ENCODE data around the gene AZI2.

AZI2 gene, protein sequence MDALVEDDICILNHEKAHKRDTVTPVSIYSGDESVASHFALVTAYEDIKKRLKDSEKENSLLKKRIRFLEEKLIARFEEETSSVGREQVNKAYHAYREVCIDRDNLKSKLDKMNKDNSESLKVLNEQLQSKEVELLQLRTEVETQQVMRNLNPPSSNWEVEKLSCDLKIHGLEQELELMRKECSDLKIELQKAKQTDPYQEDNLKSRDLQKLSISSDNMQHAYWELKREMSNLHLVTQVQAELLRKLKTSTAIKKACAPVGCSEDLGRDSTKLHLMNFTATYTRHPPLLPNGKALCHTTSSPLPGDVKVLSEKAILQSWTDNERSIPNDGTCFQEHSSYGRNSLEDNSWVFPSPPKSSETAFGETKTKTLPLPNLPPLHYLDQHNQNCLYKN

DNA sequence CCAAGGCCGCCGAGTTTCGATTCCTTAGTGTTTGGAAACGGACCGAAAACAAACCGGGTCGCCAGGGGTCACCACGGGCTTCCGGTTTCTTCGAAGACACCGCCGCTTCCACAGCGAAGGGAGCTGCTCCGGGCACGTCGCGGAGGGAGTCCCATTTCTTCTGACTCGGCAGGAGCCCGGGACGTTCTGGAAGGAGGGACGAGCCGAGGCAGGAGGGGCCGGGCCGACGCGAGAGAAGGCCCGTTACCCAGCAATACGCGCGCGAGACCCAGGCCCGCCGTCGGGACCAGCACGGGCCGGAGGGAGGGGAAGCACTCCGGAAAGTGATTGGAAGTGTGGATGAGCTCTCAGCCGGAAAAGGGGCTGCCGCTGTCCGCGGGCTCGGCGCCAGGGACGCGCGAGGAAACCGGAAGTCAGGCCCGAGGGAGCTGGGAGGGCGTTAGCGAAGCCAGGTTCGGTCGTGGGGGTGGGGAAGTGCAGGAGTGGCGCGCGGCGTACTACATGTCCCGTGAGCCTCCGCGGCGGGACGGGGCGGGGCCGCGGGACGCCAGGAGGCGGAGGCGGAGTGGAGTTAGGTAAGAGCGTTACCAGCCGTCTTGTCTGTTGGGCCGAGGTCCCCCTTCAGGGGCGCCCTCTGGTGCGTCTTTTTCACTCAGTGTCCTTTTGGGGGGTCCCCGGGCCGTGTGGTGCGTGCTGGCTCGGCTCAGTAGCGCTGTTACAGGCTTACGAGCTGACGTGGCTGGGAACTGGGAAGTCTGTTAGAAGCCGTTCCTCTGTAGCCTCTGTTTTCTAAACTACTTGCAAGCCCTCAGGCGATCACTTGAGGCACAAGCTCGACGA lies at the start of gene AZI2, which contains the start of gene ZCWPW2:
Gene AZI2, minus strand, starts transcription at position 196 of the 840 bp plus-strand sequence. CDS start 8,207 bp downstream, outside the sequence.
Gene ZCWPW2, plus strand, starts transcription at position 93 of the 840 bp plus-strand sequence. CDS start 64,348 bp downstream, outside the sequence.
- DNase-seq = peak; percentile 82

DNA sequence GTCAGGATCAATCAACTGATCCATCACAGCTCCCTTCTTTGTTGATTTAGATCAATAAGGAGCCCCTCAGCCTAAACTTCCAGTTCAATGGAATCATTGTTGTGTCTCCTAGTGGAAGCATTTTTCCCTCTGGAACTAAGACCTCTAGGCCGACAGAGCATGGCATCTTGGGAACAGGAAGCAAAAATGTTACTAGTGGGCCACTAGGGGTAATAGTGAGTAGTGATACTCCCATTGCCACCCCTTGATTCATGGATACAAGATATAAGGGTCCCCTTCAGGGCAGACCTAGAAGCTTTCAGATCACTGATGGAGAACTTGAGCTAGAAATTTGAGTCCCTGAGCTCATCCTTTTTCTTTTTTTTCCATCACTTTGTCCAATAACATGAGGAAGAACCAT lies 40.4 kb upstream of the AZI2 start:
- DNase-seq = no peak

DNA sequence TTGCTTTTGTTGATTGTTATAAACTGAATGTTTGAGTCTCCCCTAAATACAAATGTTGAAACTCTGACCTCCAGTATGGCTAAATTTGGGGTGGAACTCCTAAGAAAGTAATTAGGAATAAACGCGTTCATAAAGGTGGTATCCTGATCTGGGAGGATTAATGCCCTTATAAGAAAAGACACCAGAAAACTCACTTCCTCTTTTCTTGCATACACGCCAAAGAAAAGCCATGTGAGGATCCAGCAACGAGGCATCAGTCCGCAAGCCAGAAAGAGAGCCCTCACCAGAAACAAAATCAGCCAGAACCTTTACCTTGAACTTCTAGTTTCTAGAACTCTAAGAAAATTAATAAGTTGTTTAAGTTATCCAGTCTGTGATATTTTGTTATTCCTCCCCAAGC lies 37.4 kb upstream of the AZI2 start:
- no peak for DNase-seq

DNA sequence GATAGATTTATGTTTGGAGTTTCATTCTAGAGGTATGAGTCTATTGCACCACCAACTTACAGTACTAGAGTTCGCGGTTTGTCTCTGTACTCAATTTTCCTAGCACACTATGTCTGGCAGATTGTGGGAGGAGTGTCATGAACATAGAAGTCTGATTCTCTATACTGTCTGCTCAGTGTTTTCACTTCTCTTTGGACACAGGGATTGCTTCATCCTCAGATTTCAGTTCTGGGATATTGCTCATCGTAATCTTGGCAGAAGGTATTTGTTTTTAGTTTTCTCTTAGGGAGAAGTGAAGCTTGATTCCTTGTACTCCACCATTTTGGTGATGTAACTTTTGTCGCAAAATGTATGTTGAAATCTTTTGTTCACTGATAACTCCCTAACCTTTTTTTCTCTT lies 27.8 kb upstream of the AZI2 start:
- no peak for DNase-seq

DNA sequence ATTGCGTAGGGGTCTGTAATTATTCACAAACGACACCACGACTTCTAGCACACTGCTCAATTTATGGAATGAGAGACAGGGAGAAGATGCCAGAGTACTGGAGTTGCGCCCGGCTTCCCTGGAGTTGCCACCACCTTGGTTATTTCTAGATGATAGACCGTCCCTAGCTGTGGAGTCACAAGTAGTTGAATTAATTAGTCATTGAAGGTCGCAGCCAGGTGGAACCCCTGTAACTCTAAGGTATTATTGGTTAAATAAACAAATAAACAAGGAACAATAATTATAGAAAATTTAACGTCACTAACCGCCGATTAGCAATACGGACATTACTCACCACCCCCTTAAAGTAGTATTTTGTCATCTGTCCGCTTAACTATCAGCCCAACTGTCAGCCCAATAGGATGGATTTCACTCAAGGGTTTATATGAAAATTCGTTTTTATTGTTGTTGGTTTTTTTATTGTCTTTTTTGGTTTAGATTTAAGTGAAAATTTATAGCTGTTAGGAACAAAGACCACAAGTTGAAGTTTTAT lies 911 bp upstream of the AZI2 start:
- DNase-seq = no peak

DNA sequence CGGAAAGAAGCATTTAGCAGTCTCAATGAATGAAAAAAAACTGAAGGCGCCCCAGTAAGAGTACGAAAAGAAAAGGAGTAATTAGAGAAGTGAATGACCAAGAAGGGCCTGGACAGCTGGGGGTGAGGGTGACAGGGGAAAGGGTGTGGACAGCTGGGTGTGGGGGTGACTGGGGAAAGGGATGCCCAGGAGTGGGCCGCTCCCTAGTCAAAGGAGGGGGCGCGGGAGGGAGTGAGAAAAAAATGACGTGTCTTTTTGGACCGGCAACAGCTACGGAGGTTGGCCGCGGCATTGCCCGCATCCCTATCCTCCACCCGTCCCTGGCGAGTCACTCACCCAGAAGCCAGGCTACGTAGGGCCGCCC lies 377 bp downstream of the AZI2 start:
- DNase-seq = no peak

DNA sequence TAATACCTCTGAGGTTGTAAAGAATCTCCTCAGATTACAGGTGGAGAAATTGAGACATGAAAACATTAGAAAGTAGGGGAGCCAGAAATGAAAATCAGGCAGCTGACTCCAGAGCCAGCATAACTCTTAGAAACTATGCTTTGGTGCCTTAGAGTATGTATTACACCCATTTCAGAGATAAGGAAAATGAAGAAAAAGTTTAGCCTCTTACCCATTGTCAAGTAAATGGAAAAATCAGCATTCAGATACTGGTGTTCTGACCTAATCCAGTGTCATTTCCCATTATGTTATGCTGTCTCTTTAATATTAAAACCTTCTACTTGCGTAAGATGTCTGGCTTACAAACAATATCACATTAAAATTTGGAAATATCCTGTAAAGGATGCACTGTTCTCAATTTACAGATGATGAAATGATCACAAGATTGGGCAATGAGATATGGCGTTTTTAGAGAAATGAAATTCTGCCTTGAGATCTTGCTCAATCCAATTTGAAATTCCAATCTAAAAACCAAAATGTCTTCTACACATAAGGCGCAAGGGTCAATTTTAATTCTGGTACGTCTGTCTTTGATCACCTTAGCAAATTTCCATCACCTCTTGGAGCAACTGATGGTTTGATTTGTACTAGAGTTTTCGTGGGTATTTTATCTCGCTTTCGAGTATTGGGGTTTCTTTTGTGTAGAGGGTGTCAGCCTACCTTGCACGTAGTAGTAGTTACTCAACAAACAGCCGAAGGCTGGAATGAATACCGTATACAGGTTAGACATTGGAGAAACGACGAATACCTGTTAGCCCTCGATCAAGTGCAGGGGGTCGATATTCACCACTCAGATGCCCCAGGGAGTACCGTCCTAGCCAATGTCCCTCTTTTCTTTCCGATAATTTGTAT lies 1.0 kb downstream of the AZI2 start:
- DNase-seq = no peak

DNA sequence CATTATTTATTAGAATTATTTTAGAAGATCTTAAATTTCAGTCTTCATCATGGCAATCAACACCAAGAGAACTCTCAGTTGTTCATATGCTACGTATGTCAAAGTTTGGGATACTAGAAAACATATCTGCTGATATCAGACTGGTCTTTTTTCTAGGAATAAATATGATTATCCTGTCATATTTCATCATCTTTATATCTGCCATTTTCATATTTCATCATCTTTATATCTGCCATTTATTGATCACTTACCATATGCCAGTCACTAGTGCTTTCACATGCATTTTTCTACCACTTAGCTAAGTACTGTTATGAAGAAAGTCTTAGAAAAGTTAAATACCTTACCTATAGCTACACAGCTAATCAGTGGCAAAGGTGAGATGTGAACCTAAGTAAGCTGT lies 2.9 kb downstream of the AZI2 start:
- no peak for DNase-seq

DNA sequence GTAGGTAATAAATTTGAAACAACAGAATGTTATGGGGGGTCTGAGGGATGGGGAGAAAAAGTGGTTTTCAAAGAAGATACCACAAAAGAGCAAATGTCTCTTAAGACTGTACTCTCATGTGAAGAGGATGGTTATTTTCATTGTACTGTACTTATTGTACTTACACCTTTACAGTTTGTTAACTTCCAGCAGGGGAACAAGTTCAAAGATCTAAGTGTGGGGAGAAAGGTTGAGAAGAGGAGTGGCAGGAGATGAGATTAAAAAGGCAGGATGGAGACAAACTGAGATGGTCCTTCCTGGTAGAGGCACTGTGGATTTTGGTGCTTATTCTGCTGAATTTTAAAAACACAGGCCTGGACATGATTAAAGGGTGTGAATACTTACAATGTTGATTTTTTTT lies 5.5 kb downstream of the AZI2 start:
- no peak for DNase-seq

DNA sequence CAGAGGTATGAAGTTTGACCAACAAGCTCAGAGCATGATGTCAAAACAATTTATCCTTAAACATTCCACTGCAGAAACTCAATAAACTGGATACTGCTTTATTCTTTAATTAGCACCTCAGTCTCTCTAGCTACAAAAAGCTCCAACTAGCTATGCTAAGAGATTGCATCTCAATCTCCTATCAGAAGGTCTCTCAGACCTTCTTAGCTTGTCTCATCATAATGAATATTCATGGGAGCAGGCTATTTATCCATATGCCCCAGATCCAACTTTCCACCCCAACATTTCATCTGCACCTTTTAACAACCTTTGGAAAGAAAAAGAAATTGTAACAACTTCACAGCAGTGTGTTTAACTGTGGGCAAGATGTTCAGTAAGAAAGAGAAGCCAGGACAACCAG lies 11.4 kb downstream of the AZI2 start:
- DNase-seq = no peak

DNA sequence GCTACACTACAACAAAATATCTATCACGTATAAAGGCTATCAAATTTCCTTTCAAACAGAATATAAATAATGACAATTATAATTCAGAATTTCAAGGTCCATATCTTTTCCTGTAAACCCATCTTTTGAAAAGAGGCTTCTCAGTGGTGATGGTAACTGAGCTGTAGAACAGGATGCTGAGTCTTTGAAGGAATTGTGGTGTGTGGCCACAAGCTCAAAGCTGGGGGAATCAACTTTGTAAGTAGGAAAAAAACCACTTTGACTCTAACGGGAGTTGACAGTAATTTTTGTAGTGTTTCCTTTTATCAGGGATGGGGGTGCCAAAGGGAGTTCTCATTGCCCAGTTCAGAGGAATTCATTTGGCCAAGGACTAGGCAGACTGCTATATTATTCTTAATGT lies 13.4 kb downstream of the AZI2 start:
- DNase-seq = no peak

DNA sequence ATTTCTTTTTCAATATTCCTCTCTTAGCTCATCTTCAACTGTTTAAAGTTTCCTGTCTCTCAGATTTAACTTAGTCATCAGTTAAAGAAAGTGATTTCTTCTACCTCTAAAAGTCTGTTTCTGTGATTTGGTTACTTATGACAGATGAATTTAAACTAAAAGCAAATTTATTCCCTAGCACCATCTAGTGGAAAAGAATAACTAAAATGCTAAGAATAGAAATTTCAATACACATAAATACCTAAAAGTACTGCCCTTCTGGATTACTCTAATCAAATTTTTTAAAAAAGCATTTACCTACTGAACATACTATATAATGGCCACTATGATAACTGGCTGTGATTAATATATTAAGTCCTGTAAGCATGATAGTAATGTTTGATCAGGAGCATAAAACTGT lies 14.1 kb downstream of the AZI2 start:
- no peak for DNase-seq

DNA sequence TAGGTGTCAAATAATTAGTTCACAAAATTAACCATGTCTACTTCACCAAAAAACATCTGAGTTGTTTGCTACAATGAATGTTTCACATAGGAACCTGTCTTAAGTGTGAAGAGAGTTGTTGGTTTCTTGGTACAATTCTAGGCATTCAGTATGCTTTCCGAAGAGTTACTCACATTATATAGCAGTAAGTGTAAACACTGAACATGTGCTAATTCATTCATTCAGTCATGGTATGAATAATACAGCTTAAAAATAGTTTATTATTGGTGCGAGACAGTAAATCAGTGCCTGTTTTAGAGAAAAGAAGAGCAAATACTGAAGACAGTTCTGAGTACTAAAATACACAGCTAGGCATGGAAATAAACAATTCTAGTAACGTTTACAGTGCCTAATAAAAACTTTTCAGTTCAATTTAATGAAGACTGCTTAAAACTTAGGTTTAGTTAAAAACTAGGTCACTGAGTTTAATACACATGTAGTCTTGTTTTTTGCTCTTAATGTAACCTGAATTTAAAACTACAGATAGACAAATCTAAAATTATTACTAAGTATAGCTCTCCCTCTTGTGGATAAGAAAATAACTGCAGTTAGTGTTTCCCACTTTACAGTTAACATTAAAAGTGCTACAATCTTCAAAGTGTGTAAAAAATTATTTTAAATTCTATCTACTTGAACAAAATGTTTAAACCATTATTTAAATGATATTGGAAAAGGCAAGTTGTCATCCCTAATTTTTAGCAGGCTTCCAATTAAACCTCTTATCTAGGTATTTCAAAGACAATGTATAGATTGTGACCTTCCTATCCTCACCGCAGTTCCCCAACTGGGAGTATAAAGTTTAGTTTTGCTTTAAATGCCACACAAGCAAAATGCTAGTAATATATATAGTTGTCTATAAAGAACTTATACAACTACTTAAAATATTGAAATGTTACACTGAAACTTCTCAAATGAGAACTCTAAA lies 20.2 kb downstream of the AZI2 start:
- DNase-seq = no peak

DNA sequence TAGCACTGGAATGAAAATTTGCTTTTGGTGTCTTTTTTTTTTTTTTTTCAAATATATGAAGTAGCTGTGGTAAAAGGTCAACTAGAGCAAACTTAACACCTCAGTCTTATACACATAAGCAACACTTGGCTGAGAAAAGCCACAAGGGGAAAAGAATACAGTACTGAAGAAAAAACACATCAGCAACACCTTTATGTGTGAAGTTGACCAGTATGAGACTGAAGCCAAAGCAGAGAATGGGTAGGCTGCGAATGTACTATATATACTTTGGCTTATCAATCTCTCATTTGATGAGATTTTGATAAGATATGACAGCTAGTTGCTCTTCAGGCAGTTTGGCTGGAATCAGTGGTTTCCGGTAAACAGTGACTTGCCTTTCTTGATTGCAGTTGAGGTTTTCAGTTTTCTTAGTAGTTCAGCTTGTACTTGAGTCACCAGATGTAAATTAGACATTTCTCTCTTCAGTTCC lies 22.1 kb downstream of the AZI2 start:
- no peak for DNase-seq

DNA sequence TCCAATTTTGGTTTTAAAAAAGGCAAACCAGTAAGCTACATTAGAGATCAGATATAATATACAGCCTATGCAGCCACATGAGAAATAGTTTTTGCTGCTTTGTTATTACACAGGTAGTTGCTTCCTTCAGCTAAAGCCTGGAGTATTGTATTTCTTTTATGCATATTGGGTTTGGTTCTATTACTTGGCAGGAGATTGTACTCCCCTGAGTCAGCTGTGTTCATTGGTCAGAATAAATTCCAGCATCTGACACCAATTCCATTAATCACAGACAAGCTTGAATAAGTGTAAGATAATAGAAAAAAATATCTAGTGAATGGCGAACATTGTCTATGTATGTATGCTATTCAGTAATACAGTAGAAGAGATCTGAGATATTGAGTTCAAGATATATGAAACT lies 26.2 kb downstream of the AZI2 start:
- DNase-seq = no peak

DNA sequence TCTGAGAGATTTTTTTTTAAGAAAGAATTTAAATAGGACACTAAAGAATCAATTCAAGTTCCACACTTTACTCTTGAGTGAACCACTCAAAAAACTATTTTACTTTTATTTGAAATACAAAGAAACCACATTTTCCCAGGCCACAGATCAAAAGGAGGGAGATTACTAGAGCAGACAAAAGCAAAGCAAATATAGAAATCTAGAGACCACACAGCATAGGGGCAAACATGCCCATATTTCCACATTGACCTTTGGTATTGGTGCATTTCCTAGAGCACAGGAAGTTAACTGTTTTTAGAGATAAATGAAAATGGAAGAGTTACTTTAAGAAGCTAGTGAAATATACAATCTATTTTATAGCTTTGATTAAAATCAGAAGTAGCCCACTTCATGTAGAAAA lies 27.6 kb downstream of the AZI2 start:
- DNase-seq = no peak

DNA sequence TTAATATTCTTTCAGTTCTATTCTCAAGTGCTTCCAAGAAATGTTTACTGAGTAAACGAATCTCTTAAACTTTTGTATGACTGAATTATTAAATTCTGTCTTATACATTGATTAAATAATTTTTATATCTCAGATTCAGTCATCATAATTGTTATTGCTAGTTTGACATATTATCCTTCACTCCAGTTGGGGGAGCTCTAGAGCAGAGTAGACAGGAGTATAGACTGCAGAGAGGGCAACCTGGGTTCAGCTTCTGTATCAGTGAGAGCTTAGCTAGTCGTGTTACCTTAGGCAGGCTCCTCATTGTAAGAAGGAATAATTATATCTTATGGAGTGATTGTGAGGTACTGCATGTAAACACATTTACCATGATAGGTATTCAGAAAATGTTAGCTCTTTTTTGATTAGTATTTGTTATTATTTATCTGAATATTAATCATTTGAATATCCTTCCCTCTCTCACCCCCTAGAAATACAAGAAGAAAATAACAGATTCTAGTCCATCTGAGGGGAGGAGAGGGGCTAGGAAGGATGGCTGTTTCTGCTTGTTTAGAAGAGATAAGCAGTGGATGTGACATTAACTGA lies 31.1 kb downstream of the AZI2 start:
- DNase-seq = peak; percentile 31

DNA sequence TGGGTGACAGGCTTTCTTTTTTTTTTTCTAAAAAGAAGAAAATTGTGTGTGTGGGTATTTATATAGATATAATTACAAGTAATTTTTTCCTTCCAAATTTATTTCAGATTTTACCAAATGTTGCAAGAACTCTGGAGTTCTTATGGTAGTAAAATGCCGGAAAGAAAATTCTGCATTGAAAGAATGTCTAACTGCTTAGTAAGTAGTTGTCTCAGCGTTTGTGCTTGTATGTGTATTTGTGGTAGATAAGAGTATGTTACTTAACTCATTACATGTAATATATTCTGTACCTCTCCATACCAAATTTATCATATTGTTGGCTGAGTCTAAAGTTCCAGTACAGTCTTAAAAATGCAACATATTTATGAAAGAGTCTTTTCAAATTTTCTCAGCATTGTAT lies 32.4 kb downstream of the AZI2 start:
- DNase-seq = no peak

DNA sequence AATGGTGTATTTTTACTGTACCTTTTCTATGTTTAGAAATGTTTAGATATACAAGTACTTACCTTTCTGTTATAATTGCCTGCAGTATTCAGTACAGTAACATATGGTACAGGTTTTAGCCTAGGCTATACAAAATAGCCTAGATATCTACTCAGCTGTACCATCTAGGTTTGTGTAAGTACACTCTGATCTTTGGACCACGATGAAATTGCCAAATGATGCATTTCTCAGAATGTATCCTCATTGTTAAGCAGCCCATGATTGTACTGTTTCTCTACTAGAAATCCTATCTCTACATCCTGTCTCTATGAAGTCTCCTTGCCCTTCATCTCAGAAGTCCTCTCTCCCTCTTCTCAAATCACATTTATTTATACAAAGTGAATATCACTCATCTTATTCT lies 32.9 kb downstream of the AZI2 start:
- no peak for DNase-seq

DNA sequence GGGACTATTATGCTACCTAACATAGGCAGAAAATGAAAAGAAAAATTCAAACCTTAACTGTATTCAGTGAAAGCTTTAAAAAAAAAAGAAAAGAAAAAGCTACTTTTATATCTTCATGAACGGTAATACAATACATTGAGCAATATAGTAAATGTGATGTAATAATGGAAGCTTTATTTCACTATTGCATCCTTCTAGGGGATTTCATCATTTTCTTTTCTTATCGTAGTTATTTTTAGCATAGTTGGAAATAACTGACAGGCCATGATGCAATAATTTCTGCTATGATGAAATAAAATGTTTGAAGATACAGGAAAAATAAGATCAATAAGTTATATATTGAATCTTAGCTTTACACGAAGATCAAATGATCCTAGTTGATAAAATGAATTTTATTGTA lies 40.4 kb downstream of the AZI2 start:
- no peak for DNase-seq

DNA sequence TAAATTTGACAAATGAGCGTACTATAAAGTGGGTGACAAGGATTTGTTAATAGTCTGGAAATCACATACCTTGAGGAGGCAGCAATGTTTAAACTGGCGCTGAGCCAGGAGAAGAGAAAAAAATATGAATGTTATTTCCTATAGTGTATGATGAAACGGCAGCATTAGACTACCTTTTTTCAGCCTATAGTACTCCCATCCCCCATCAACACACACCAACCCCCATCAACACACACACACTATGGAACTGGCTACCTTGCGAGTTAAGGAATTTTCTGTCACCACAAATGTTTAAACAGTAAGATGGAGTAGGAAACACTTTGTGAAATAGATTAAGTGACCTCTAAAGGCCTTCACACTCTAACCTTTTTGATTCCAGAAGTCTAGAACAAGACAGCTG lies 46.9 kb downstream of the AZI2 start:
- no peak for DNase-seq
